D341Med (cell line): ENCODE data around the gene SIDT1.

Experiments used
- DNase-seq: peaks from one replicate; pipeline ENCODE4 v3.0.0; 2012; ENCODE audit warnings: low spot score

SIDT1 gene

DNA sequence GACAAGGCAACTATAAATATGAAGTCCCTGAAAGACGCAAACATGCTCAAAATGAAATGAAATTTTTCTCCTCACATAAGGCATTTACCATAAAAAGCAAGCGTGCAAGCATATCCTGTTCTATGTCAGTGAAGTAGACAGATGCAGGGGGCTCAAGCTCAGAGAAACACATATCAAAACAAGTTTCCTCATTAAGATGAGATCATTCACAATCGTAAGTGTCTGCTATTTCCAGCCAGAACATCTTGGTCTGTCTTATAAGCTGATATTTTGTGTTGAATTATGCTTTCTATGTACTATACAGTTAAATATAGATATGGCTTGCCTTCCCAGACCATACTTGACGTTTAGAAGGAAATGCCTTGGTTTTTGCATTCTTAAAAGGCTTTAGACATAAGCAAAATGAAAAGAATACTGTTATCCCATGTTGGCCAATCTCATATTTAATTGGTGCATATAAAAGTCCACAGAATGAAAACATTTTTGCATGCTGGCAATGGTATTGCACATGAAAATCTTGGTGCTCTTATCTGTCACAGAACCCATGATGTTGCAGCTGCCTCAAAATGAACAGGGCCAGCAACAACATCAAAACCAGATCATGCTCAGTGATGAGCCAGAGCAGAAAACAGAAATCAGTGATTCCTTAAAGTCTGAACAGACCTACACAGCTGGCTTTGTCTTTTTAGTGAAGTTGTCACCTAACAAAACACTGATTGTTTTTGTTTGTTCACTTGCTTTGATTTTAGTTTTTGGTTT, 65.4 kb downstream of the SIDT1 start:
- no peak for DNase-seq

DNA sequence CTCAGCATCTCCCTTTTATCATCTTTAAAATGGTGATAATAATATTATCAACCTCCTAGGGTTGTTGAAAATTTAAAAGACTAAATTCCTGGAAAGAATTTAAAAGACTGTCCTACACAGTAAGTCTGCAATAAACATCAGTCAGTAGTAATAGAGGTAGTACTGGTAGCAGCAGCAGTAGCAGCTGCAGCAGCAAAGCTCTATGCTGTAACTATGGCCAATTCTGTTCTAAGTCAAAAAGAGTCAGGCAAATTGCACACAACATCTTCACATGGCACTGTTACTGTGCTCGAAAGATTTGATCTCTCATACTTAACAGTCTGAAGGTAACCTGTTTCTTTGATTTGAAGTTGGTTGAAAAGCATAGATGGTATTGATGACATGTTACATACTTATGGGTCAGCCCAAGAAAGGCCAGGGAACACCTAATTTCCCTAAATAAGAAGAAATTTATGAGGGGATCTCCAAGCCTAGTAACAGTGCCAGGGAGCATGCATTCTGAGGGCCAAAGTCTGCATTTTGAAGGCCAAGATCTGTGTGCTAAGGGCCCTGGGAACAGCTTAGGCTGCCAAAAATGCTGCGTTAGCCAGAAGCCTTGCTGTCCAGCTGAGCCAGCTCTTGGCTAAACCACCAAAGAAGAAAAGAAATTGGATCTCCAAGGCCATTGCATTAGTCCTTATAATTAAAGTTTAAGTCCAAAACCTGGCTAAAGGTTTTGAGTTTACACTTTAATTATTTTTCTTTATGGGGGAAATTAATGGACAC, 68.2 kb downstream of the SIDT1 start:
- no peak for DNase-seq

DNA sequence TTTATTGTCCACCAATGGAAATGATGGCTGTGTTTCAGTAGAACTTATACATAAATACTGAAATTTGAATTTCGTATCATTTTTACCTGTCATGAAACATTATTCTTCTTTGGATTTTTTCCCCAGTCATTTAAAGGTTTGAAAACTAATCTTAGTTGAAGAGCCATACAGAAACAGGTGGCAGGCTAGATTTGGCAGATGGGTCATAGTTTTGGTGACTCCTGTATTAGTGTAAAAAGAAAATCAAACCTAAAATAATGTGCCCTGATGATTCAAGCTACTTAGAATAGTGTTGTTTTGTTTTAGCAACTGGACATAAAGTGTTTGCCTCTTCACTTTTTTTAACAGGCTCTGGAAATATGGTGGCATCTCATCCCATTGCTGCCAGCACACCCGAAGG, 68.9 kb downstream of the SIDT1 start:
- no peak for DNase-seq

DNA sequence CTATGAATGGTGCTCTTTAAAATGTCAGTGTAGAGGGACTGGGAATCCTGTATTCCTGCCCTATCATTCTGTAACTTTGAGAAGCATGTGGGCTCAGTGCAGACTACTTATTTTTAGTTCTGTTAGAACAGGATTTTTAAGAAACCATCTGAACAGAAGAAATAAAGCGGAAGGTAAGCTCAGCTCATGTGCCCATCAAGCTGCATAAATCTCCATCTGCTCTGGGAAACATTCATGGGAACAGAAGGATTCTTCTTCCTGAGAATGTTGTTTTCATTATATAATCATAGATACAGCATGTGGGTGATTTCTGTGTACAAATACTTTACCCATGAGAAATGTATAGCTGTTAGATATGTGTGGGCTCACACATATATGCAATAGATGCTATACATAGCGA, 69.9 kb downstream of the SIDT1 start:
- DNase-seq: no peak

DNA sequence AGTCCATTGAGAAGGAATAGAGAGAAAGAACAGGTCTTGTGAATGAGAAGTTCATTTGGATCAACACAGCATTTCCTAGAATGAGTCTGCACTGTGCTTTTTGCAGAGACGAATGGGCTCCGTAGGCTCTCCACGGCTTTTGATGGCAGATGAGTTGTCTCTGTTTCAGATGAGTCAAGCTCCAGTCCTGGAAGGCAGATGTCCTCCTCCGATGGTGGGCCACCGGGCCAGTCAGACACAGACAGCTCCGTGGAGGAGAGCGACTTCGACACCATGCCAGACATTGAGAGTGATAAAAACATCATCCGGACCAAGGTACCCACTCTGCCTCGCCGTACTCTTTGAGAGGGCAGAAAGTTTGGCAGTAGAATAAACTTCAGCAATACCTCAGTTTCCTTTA, 70.5 kb downstream of the SIDT1 start:
- no peak for DNase-seq

DNA sequence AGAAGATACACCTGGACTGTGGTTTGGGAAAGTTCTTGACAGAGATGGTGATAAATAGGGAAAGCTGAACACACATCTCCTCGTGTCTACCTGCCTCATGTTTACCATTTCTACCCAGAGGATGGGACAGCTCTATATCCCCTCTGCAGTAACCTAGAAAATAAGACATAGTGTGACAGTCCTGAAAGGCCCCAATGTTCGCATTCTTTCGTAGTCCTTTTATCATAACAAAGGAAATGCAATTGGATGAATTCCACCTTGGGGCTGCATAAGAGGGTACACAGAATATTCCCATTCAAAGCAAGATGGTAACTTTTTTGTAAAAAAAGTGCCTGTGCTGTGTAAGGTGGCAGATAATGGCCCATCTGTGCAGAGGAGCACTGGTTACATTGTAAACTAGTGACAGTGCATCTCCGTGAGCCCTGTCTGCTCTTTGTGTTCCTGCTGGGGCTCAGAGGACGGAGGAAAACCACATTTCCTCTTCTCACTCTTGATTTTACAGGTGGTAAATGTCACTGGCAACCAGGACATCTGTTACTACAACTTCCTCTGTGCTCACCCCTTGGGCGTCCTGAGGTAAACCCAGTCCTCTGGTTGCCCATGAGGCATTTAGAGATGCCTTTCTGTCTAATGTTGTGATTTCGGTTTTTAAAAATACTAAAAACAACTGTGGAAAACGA, 74.3 kb downstream of the SIDT1 start:
- no peak for DNase-seq

DNA sequence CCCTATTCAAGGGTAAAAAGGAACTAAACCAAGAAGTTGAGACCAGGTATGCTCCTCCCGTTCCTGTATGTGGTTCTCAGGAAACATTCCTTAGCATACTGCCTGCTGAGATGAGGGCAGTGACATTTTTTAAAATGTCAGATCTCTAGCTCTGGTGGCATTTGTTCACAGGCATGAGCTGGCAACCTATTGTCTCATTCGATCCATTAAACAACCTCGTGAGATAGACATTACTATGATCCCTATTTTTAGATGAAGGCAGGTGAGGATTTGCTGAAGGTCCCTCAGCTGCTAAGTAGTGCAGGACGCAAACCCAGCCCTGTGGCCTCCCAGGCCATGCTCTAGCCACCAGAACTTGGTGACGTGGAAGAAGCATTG, 74.9 kb downstream of the SIDT1 start:
- DNase-seq: no peak

DNA sequence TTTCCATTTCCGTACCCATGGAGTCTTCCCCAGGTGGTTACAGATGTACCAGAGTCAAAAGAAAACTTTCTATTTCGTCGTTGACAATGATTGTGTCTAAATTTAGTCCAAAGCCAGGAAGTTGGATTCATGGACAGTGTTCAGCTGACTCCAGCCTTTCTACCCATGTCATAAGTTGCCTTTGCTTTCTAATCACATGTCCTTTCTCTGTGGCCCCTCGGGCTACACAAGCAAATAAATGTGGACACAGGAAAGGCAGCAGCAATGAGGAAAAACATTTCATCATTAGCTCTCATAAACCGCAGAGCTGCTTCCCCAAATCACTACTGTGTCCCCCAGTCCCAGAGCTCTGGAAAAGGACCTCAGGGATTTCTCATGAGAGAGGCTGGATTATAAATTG, 82.0 kb downstream of the SIDT1 start:
- DNase-seq: no peak

DNA sequence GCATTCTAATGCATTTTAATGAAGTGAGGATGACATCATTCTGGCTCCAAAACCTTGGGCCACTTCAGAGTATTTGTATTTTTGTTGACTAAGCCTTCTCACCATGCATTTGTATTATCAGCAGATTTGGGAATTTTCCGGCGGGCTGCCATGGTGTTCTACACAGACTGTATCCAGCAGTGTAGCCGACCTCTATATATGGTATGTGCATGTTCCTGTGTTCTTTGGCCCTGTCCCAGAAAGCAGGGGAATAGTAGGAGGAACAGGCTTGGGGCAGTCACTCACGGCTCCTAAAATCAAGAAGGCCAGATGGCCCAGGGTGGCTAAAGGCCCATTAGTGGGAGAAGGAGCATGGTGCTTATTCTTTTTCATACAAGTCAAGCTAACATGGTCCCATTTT, 83.6 kb downstream of the SIDT1 start:
- no peak for DNase-seq

DNA sequence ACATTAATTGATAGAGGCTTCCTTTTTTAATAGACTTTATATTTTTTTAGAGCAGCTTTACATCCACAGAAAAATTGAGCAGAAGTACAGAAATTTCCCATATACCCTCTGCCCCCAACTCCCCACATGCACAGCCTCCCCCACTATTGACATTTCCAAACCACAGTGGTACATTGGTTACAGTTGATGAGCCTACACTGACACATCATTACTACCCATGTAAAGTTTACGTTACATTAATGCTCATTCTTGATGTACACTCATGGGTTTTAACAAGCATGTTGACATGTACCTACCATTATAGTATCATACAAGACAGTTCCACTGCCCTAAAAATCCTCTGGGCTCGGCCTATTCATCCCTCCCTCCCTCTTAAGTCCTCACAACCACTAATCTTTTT, 85.4 kb downstream of the SIDT1 start:
- DNase-seq: no peak

DNA sequence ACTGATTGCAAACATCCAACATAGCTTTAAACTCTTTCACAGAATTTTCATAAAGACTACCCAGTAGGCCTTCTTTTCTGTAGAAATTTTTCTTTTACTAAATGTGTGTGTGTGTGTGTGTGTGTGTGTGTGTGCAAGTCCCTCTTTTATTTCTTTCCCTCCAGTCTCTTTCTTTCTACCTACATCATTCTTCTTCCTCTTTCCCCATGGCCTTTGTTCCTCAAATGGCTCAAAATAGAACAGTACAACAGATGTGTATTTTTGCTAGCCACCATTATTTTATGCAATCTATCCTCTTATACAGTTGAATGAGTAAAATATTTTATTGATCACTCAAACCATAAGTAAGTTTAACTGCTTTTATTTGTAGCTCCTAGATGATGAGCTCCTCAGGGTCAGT, 87.7 kb downstream of the SIDT1 start:
- DNase-seq: no peak

DNA sequence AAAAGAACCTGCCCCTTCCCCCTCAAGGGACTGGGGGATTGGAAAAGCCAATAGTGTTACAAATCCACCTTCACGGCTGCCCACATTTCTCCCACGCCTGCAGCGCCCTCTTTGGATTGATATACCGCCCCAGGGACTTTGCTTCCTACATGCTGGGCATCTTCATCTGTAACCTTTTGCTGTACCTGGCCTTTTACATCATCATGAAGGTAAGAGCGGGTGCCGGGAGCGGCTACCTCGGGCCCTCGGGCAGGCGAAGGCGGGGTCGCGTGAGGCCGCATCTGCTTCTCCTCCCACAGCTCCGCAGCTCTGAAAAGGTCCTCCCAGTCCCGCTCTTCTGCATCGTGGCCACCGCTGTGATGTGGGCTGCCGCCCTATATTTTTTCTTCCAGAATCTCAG, 91.0 kb downstream of the SIDT1 start:
- no peak for DNase-seq

DNA sequence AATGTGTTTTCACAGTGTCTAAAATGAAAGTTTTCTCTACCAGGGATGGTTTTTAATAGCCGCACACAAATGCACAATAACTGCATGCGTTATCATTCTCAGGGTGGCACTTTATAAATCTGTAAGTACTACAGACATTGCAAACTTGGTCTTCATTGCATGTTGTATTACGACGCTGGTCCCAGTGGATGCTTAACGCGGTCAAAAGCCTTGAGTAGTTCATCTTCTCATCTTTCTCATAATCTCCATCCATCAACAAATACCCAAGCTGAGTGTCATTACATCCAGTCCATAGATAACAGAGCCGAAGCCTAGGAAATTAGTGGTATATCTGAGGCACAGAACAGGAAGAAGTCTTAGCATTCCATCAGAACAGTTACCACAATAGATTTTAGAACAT, 91.5 kb downstream of the SIDT1 start:
- no peak for DNase-seq

DNA sequence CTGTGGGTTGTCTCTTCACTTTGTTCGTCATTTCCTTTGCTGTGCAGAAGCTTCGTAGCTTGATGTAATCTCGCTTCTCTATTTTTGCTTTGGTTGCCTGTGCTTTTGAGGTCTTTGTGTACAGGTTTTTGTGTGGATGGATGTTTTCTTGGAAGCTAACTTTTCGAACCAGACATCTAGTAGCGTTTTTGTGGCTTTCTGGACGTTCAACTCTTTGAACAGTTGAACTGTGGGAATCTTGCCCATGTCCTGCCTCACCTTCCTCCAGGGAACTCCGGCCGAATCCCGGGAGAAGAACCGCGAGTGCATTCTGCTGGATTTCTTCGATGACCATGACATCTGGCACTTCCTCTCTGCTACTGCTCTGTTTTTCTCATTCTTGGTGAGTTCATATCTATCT, 93.5 kb downstream of the SIDT1 start:
- DNase-seq: no peak

DNA sequence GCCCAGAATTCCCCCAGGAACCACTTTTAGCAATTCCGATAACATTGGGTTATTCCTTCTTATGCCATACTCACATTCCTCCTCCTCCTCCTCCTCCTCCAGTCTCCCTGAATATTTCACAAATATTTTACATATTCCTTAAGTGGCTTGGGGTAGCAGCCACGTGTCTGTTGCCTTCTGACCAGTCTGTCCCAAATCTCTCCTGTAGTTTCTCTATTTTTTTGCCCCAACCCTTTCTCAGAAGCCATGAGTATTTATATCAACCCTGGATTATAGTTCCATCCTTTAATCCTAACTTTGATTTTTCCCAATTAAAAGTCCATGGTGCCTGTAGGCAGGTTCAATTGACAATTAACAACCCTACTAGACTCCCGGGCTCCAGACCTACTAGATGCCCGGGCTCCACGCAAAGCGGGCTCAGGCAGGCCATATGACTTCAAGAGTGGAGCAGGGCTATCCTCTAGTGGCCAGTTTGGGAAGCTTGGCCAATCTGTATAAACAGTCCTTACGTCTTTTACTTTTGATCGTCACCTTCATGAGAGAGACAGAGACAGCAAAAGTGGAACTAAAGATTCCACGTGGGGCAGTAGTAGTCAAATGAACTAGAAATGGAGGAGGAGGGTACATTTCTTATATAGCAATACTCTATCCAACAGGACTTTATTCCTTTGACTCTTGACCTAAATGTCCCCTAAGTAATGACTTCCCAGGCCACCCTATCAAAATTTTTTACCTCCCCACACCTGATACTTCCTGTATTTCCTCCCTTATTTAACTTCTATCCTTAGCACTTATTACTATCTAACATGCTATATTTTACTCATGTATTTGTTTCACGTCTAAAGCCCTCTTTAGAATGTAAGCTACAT, 94.4 kb downstream of the SIDT1 start:
- peak; percentile 59 for DNase-seq

DNA sequence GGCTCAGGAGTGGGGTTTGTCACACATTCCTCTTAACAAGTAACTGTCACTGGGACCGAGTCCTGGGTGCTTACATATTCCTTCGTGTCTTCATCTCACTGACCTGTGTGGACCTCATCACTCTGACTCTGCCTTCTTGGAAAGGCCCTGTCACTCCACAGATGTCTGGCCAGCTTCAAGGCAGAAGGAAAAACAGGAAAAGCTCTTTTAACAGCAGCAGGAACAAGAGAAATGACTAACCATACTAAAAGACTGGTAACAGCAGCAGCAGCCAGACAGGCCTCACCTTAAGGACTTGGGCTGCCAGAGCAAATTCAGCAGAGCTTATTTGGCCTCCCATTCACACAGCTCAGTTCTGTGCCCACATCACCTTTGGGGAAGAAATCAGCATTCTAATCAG, 96.0 kb downstream of the SIDT1 start:
- DNase-seq: no peak

DNA sequence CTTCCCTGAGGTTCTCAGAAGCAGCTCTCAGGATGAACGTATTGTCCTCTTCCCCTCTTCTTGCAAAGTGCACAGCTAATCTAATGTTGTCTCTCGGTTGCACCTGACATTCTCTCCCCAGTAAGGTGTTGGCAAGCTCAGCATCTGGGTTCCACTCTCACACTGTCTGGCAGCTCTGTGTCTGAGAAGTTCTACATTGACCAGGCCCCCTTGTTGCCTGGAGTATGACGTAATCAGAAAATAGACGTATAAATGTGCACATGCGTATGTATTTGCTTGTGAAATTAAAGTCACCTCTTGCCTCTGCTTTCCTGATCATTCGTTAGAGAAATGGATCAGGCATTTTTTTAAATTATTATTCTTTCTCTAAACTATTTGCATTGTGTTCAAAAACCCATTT, 96.4 kb downstream of the SIDT1 start:
- no peak for DNase-seq

DNA sequence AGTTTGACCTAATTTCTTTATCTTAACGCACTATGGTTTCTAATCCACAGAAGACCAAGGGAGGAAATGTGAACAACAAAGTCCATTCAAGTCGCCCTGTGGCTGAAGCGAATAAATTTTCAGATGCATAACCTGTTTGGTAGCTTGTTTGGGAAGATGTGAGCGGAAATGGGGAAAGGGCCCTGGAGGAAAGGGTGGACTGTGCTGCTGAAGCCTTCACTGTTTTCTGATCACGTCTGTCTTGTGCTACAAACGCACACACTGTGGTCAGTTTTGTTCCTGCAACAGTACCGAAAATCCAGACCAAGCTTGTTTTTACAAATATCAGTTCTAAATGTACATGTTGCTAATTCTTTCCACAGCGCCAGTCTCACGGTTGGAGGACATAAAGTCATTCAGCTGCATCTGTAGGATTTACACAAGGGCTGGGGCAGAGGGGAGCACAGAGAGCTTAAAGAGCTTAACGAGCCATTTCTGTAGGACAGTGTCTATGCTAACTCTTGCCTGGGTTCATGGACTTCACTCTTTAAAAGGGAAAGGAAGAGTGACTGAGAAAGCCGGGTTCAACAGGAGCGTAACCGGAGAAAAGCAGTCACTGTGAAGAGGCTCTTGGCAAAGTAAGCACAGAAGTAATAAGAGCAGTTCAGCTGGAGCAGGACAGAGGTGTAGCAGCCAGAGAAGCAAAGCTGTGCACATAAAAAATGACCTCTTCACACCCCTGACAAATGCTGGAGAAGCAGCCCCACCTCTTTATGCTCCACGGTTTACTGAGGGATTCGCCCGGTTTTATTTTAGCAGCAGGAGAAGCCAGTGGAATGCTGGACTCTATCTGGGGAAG, 97.4 kb downstream of the SIDT1 start:
- no peak for DNase-seq

DNA sequence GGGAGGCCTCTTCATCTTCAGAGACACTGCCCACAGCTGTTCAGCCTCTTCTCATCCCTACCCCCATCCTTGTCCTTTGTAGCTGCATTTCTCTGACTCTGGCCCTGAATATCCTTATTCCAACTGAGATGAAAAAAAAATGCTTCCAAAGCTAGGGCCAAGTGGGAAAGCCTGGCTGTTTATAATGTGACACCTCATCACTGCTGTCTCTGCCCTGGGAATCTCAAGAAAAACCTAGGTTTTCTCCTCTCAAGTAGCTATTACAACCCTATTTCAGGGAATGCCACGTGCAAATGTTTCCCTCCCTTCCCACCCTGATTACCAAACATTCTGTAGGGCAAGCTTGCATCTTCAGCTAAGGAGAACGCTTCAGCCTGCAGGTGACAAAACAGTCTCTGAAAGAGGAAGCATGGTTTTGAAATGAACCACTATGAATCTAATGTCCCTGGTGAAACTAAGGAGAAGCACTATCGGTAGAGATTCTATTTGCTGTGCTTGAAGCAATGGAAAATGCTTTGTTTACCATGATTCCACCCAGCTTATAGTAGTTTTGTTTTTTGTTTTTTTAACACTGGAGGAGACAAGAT, 98.7 kb downstream of the SIDT1 start:
- no peak for DNase-seq

DNA sequence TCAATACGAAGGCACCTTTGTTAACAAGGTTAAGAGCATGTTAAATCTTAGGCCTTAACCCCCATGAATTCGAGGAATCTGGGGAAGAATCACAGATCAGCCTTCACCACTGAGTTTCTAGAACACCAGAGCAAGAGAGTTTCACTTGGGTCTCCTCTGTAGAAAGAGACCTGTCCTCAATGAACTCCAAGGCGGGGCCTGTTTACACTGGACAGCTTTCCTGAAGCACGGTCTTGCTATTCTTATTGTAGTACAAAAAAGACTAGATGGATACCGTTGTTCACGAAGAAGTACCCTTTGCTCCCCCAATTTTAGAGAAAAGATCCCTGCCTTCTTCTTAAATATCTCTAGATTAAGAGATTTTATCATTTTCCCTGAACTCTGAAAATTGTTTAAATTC, 99.2 kb downstream of the SIDT1 start:
- no peak for DNase-seq
